ENCODE measurements around the gene NMRK1.

- TF ChIP-seq CTCF (conservative IDR thresholded peaks at IDR 0.05; ENCODE audit: low read length) (no peak), EZH2phosphoT487 (IDR thresholded peaks at IDR 0.05; ENCODE audit: borderline replicate concordance, low read depth, low read length) (no peak)
These were observed at the start of gene NMRK1, which contains the start of gene OSTF1 for GRCh38 chr9:75087824-75088645.
